ENCODE results near the gene AP3S2.

GRCh38 chr15:89813381-89814111, 80.2 kb downstream of the AP3S2 start:
- TF ChIP-seq TCF7L2 (IDR thresholded peaks at IDR 0.05; ENCODE audit: borderline replicate concordance, extremely low read depth, insufficient read depth, insufficient read length), result no peak
- TF ChIP-seq MAX (IDR thresholded peaks at IDR 0.05), result no peak
- TF ChIP-seq POLR2A (IDR thresholded peaks at IDR 0.05; ENCODE audit: borderline replicate concordance, extremely low read depth, insufficient read depth, insufficient read length), result no peak
- TF ChIP-seq POLR2AphosphoS5 (IDR thresholded peaks at IDR 0.05; ENCODE audit: low read depth, low read length), result no peak
- no peak for TF ChIP-seq RAD21 (IDR thresholded peaks at IDR 0.05; ENCODE audit: low read depth)
- TF ChIP-seq ATF3 (IDR thresholded peaks at IDR 0.05), result no peak
- TF ChIP-seq CTCF (IDR thresholded peaks at IDR 0.05 in 2 of 3, conservative IDR thresholded peaks at IDR 0.05 in 1 of 3; ENCODE audit: borderline replicate concordance in 1 of 3, insufficient read depth in 1 of 3, low read depth in 2 of 3, low read length in 2 of 3), result no peak
- TF ChIP-seq SP1 (IDR thresholded peaks at IDR 0.05; ENCODE audit: low read depth), result no peak
- TF ChIP-seq CEBPB (IDR thresholded peaks at IDR 0.05; ENCODE audit: low read depth), result no peak
- no peak for TF ChIP-seq EZH2phosphoT487 (IDR thresholded peaks at IDR 0.05; ENCODE audit: borderline replicate concordance)
- TF ChIP-seq JUND (IDR thresholded peaks at IDR 0.05), result no peak
- TF ChIP-seq EZH2 (IDR thresholded peaks at IDR 0.05), result no peak
